GM23338 (cell line): ENCODE measurements around the gene ZNHIT6. TPM values are rescaled to one million over a fixed set of nuclear protein-coding genes. Genes with fewer than 3 reads are reported as not detected.

Experiments
- ATAC-seq: fragments of 200-7000 bp; cut with Tn5 transposase; 3 replicates; pipeline ENCODE4 v1.9.1; 2020
- DNase-seq: peaks from one replicate; pipeline ENCODE4 v3.0.0-alpha.2; 2015; ENCODE audit warnings: low spot score
- H2AFZ ChIP-seq: fragments of 200-600 bp; sonication (generic); 2 replicates; pipeline ENCODE4 v1.8.0; 2016; ENCODE audit warnings: antibody characterized with exemption, mild to moderate bottlenecking, moderate library complexity
- H3F3A ChIP-seq: fragments of 200-600 bp; sonication (generic); replicated peaks from 2 replicates; pipeline ENCODE4 v1.8.0; 2017; ENCODE audit warnings: antibody characterized with exemption, mixed run types, low read depth
- H3K27ac ChIP-seq: fragments of 200-600 bp; sonication (generic); 2 replicates; pipeline ENCODE4 v1.6.1; 2016; ENCODE audit warnings: low read depth
- H3K27me3 ChIP-seq: fragments of 200-600 bp; sonication (generic); 2 replicates; pipeline ENCODE4 v1.8.0; 2016; ENCODE audit warnings: mild to moderate bottlenecking, mixed run types, moderate library complexity; ENCODE audit not compliant: insufficient read depth
- H3K36me3 ChIP-seq: fragments of 200-600 bp; sonication (generic); 2 replicates; pipeline ENCODE4 v1.8.0; 2016; ENCODE audit warnings: mild to moderate bottlenecking; ENCODE audit not compliant: insufficient read depth
- H3K4me1 ChIP-seq: fragments of 200-600 bp; sonication (generic); 2 replicates; pipeline ENCODE4 v1.8.0; 2016; ENCODE audit warnings: mild to moderate bottlenecking, moderate library complexity; ENCODE audit not compliant: insufficient read depth
- H3K4me2 ChIP-seq: fragments of 200-600 bp; sonication (generic); 2 replicates; pipeline ENCODE4 v1.7.1; 2017; ENCODE audit warnings: mixed run types
- H3K4me3 ChIP-seq: fragments of 200-600 bp; sonication (generic); 2 replicates; pipeline ENCODE4 v1.6.1; 2016; ENCODE audit warnings: mixed run types
- H3K79me2 ChIP-seq: fragments of 200-600 bp; sonication (generic); replicated peaks from 2 replicates; pipeline ENCODE4 v1.8.0; 2017; ENCODE audit warnings: mild to moderate bottlenecking; ENCODE audit not compliant: insufficient read depth
- H3K9me2 ChIP-seq: fragments of 200-600 bp; sonication (generic); 2 replicates; pipeline ENCODE4 v1.8.0; 2017; ENCODE audit not compliant: insufficient read depth
- H4K20me1 ChIP-seq: fragments of 200-600 bp; sonication (generic); replicated peaks from 2 replicates; pipeline ENCODE4 v1.8.0; 2017; ENCODE audit warnings: mild to moderate bottlenecking; ENCODE audit not compliant: insufficient read depth
- H3K27ac Mint-ChIP-seq: 2 replicates; pipeline ENCODE4 v1.8.0; 2020; ENCODE audit warnings: inconsistent platforms, mild to moderate bottlenecking, moderate library complexity, mixed read lengths
- H3K27me3 Mint-ChIP-seq: 3 replicates; pipeline ENCODE4 v1.8.0; 2022; ENCODE audit warnings: low read depth, mild to moderate bottlenecking, moderate library complexity, mixed read lengths, inconsistent platforms; ENCODE audit not compliant: insufficient read depth, poor library complexity
- H3K36me3 Mint-ChIP-seq: 3 replicates; pipeline ENCODE4 v1.8.0; 2021; ENCODE audit warnings: low read depth, mild to moderate bottlenecking, inconsistent platforms, moderate library complexity, mixed read lengths
- H3K4me1 Mint-ChIP-seq: 3 replicates; pipeline ENCODE4 v1.8.0; 2020; ENCODE audit warnings: mild to moderate bottlenecking, inconsistent platforms, mixed read lengths
- H3K4me3 Mint-ChIP-seq: 3 replicates; pipeline ENCODE4 v1.8.0; 2021; ENCODE audit warnings: moderate library complexity, mild to moderate bottlenecking, inconsistent platforms, mixed read lengths
- H3K9me3 Mint-ChIP-seq: 3 replicates; pipeline ENCODE4 v1.8.0; 2020; ENCODE audit warnings: moderate library complexity, mild to moderate bottlenecking, inconsistent platforms, mixed read lengths
- EZH2phosphoT487 ChIP-seq: fragments of 200-600 bp; sonication (generic); IDR thresholded peaks from one replicate; pipeline ENCODE4 v1.8.1; 2018; ENCODE audit warnings: antibody characterized with exemption; ENCODE audit not compliant: unreplicated experiment
- JUNB ChIP-seq: IDR thresholded peaks from one replicate; pipeline ENCODE4 v1.6.1; 2016; ENCODE audit warnings: antibody characterized with exemption; ENCODE audit not compliant: unreplicated experiment
- NANOG ChIP-seq: IDR thresholded peaks from 2 replicates; pipeline ENCODE4 v1.6.1; 2016; ENCODE audit warnings: antibody characterized with exemption, borderline replicate concordance
- ZNF114 ChIP-seq: fragments of 250-450 bp; sonication (Bioruptor Pico); IDR thresholded peaks from 2 replicates; pipeline ENCODE4 v1.5.0; 2020; ENCODE audit warnings: mild to moderate bottlenecking, moderate library complexity
- polyA plus RNA-seq: library from polyadenylated mRNA; unstranded; fragments of >200 nt; fragmentation: Nextera tagmentation; extraction: Ambion mirVana; gene quantifications from 2 replicates; pipeline ENCODE4 v1.2.1, GENCODE V29; 2016
- total RNA-seq: library from RNA; depleted of rRNA; stranded (reverse); fragments of >200 nt; shearing (Covaris generic); gene quantifications from 2 replicates; pipeline ENCODE4 v1.2.3, GENCODE V29; 2014
- TF ChIP-seq, protein P1 (sequence below): fragments of 250-450 bp; sonication (Bioruptor Pico); IDR thresholded peaks from 2 replicates; pipeline ENCODE4 v1.5.0; 2020; ENCODE audit warnings: mild to moderate bottlenecking, moderate library complexity
- TF ChIP-seq, protein P2 (sequence below): IDR thresholded peaks from 2 replicates; pipeline ENCODE4 v1.6.1; 2016; ENCODE audit warnings: antibody characterized with exemption
- TF ChIP-seq, protein P3 (sequence below), 2 experiments: fragments of 200-600 bp in 1 of 2; sonication (generic) in 1 of 2; conservative IDR thresholded peaks; 2 replicates each; pipeline versions ENCODE4 v1.5.1 to v1.6.1; 2016 to 2017; ENCODE audit warnings: antibody characterized with exemption in 2 of 2, low read depth in 2 of 2, mild to moderate bottlenecking in 2 of 2, moderate library complexity in 1 of 2

The ZNHIT6 gene
- total and polyA plus RNA-seq, 2 experiments from 2014 or later = 17.3 to 20.9 TPM

DNA sequence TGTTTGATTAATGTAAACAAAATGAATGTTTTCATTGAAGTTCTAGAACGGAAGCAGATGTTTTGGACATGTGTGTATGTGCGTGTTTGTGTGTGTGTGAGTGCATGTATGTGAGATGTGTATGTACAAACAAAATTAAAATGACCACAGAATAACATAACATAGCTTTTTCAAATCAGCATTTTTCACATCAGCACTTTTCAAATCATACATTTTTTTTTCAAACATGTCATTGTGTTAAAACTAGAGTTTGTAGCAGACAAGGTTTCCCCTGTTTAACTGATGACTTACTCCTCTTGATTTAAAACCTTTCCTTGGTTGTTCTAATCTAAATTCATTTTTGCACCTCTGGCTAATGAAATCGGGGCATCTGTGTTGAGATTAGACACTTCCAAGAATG, 35.6 kb upstream of the ZNHIT6 start:
- Histone ChIP-seq H3K27me3 (no peaks in the 10 kb centered on the region), H3K9me2 (no peaks in the 10 kb centered on the region), H3K79me2 (no peaks in the 10 kb centered on the region), H3K36me3 (no peaks in the 10 kb centered on the region), H3K4me1 (no peaks in the 10 kb centered on the region), H3K4me3 (no peak overlapping the region), H3K4me2 (no peak overlapping the region), H4K20me1 (no peaks in the 10 kb centered on the region), H2AFZ (no peak overlapping the region), H3K27ac (no peak overlapping the region), H3F3A (no peaks in the 10 kb centered on the region)
- no peak overlapping the region for H3K27ac Mint-ChIP-seq
- H3K9me3 Mint-ChIP-seq = peaks cover 3% of the 10 kb centered on the region; the same call in 1 of the 3 replicates
- 0 out of 3 replicates have a peak, but pooled peaks cover 3% of the 10 kb centered on the region for H3K36me3 Mint-ChIP-seq
- peaks cover 4% of the 10 kb centered on the region for H3K27me3 Mint-ChIP-seq
- peaks cover 2% of the 10 kb centered on the region; the same call in 1 of the 3 replicates for H3K4me1 Mint-ChIP-seq
- DNase-seq = no peak
- no peak for TF ChIP-seq ZNF114 (CRISPR knock-in tag)
- no peak for TF ChIP-seq JUNB
- TF ChIP-seq EZH2phosphoT487 = no peak
- TF ChIP-seq, protein P1, sequence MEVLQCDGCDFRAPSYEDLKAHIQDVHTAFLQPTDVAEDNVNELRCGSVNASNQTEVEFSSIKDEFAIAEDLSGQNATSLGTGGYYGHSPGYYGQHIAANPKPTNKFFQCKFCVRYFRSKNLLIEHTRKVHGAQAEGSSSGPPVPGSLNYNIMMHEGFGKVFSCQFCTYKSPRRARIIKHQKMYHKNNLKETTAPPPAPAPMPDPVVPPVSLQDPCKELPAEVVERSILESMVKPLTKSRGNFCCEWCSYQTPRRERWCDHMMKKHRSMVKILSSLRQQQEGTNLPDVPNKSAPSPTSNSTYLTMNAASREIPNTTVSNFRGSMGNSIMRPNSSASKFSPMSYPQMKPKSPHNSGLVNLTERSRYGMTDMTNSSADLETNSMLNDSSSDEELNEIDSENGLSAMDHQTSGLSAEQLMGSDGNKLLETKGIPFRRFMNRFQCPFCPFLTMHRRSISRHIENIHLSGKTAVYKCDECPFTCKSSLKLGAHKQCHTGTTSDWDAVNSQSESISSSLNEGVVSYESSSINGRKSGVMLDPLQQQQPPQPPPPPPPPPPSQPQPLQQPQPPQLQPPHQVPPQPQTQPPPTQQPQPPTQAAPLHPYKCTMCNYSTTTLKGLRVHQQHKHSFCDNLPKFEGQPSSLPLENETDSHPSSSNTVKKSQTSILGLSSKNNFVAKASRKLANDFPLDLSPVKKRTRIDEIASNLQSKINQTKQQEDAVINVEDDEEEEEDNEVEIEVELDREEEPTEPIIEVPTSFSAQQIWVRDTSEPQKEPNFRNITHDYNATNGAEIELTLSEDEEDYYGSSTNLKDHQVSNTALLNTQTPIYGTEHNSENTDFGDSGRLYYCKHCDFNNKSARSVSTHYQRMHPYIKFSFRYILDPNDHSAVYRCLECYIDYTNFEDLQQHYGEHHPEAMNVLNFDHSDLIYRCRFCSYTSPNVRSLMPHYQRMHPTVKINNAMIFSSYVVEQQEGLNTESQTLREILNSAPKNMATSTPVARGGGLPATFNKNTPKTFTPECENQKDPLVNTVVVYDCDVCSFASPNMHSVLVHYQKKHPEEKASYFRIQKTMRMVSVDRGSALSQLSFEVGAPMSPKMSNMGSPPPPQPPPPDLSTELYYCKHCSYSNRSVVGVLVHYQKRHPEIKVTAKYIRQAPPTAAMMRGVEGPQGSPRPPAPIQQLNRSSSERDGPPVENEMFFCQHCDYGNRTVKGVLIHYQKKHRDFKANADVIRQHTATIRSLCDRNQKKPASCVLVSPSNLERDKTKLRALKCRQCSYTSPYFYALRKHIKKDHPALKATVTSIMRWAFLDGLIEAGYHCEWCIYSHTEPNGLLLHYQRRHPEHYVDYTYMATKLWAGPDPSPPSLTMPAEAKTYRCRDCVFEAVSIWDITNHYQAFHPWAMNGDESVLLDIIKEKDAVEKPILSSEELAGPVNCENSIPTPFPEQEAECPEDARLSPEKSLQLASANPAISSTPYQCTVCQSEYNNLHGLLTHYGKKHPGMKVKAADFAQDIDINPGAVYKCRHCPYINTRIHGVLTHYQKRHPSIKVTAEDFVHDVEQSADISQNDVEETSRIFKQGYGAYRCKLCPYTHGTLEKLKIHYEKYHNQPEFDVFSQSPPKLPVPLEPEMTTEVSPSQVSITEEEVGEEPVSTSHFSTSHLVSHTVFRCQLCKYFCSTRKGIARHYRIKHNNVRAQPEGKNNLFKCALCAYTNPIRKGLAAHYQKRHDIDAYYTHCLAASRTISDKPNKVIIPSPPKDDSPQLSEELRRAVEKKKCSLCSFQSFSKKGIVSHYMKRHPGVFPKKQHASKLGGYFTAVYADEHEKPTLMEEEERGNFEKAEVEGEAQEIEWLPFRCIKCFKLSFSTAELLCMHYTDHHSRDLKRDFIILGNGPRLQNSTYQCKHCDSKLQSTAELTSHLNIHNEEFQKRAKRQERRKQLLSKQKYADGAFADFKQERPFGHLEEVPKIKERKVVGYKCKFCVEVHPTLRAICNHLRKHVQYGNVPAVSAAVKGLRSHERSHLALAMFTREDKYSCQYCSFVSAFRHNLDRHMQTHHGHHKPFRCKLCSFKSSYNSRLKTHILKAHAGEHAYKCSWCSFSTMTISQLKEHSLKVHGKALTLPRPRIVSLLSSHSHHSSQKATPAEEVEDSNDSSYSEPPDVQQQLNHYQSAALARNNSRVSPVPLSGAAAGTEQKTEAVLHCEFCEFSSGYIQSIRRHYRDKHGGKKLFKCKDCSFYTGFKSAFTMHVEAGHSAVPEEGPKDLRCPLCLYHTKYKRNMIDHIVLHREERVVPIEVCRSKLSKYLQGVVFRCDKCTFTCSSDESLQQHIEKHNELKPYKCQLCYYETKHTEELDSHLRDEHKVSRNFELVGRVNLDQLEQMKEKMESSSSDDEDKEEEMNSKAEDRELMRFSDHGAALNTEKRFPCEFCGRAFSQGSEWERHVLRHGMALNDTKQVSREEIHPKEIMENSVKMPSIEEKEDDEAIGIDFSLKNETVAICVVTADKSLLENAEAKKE (CRISPR knock-in tag) = no peak
- TF ChIP-seq, protein P2, sequence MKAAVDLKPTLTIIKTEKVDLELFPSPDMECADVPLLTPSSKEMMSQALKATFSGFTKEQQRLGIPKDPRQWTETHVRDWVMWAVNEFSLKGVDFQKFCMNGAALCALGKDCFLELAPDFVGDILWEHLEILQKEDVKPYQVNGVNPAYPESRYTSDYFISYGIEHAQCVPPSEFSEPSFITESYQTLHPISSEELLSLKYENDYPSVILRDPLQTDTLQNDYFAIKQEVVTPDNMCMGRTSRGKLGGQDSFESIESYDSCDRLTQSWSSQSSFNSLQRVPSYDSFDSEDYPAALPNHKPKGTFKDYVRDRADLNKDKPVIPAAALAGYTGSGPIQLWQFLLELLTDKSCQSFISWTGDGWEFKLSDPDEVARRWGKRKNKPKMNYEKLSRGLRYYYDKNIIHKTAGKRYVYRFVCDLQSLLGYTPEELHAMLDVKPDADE = no peak
- no peak overlapping the region for H3K4me3 Mint-ChIP-seq
- no peak for ATAC-seq

DNA sequence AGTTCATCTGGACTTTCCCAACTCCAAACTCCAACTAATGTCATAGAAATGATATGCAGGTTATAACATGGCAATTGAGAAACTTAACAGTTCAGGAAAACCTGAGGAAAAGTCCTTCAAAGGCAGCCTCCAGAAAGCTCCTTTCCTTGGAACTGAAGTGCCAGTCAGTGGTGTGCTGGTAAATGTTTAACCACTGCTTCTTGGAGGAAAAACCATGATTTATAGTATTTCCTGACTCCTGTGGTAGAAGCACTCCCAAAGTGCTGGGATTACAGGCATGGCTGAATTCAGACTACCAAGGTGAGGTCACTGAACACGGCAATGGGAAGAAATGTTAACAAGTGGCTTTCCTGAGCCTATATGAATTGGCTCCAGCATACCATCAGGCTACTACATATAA, 26.7 kb upstream of the ZNHIT6 start:
- Histone ChIP-seq H3F3A (no peaks in the 10 kb centered on the region), H3K4me2 (no peak overlapping the region), H3K27ac (no peak overlapping the region), H2AFZ (peak overlapping the region; percentile 82; the same call in 1 of the 2 replicates), H3K4me3 (no peak overlapping the region), H4K20me1 (no peaks in the 10 kb centered on the region), H3K79me2 (no peaks in the 10 kb centered on the region), H3K27me3 (no peaks in the 10 kb centered on the region), H3K36me3 (no peaks in the 10 kb centered on the region), H3K4me1 (no peaks in the 10 kb centered on the region), H3K9me2 (no peaks in the 10 kb centered on the region)
- Mint-ChIP-seq H3K27me3 (no peaks in the 10 kb centered on the region), H3K36me3 (no peaks in the 10 kb centered on the region), H3K9me3 (no peaks in the 10 kb centered on the region), H3K4me1 (no peaks in the 10 kb centered on the region), H3K27ac (no peak overlapping the region), H3K4me3 (no peak overlapping the region)
- DNase-seq (no peak), ATAC-seq (no peak)
- no peak for TF ChIP-seq NANOG
- no peak for TF ChIP-seq EZH2phosphoT487
- TF ChIP-seq JUNB = no peak
- TF ChIP-seq, protein P2 = no peak
- TF ChIP-seq, protein P3, sequence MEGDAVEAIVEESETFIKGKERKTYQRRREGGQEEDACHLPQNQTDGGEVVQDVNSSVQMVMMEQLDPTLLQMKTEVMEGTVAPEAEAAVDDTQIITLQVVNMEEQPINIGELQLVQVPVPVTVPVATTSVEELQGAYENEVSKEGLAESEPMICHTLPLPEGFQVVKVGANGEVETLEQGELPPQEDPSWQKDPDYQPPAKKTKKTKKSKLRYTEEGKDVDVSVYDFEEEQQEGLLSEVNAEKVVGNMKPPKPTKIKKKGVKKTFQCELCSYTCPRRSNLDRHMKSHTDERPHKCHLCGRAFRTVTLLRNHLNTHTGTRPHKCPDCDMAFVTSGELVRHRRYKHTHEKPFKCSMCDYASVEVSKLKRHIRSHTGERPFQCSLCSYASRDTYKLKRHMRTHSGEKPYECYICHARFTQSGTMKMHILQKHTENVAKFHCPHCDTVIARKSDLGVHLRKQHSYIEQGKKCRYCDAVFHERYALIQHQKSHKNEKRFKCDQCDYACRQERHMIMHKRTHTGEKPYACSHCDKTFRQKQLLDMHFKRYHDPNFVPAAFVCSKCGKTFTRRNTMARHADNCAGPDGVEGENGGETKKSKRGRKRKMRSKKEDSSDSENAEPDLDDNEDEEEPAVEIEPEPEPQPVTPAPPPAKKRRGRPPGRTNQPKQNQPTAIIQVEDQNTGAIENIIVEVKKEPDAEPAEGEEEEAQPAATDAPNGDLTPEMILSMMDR (conservative IDR thresholded peaks at IDR 0.05; ENCODE audit: low read depth in 2 of 2) = no peak
